Adrenal gland (tissue), 12 donors: ENCODE data around the gene NHERF2. TPM values are rescaled to one million over a fixed set of nuclear protein-coding genes. Genes with fewer than 3 reads are reported as not detected.

Experiments used
- DNase-seq, 7 donors: peaks; one replicate each; pipeline ENCODE4 v3.0.0-alpha.2; 2019 to 2020
- H3K27ac ChIP-seq, 5 donors: fragments of 200-600 bp; sonication (generic) in 4 of 5; 1 replicate in 3 of 5; 2 replicates in 2 of 5; pipeline versions ENCODE4 v1.5.1 to v1.8.0; 2016 to 2020; ENCODE audit warnings: mild to moderate bottlenecking in 1 of 5
- H3K27me3 ChIP-seq: fragments of 200-600 bp; 2 replicates; pipeline ENCODE4 v1.8.0; 2021
- H3K36me3 ChIP-seq, 2 donors: fragments of 200-600 bp; replicated peaks in 1 of 2; 1 replicate in 1 of 2; 2 replicates in 1 of 2; pipeline versions ENCODE4 v1.5.1 to v1.8.0; 2018 to 2022
- H3K4me1 ChIP-seq, 2 donors: fragments of 200-600 bp; replicated peaks in 1 of 2; 1 replicate in 1 of 2; 2 replicates in 1 of 2; pipeline versions ENCODE4 v1.5.1 to v1.8.0; 2018 to 2021
- H3K4me3 ChIP-seq, 4 donors: fragments of 200-600 bp; sonication (generic) in 3 of 4; one replicate each; pipeline ENCODE4 v1.5.1; 2016 to 2018
- H3K9me3 ChIP-seq, 3 donors: fragments of 200-600 bp; sonication (generic) in 1 of 3; replicated peaks in 1 of 3; 1 replicate in 2 of 3; 2 replicates in 1 of 3; pipeline versions ENCODE4 v1.5.1 to v1.8.0; 2016 to 2021
- CTCF ChIP-seq, 6 experiments: fragments of 450-650 bp in 4 of 6; fragments of 200-600 bp in 2 of 6; sonication (generic) in 1 of 6; IDR thresholded peaks; 1 replicate in 5 of 6; 2 replicates in 1 of 6; pipeline versions ENCODE4 v1.5.1 to v1.8.0; 2016 to 2021; ENCODE audit warnings: antibody characterized with exemption in 6 of 6, mild to moderate bottlenecking in 2 of 6, moderate library complexity in 1 of 6
- POLR2A ChIP-seq, 2 donors: fragments of 450-650 bp; IDR thresholded peaks; one replicate each; pipeline ENCODE4 v1.6.1; 2017; ENCODE audit warnings: antibody characterized with exemption in 2 of 2, mild to moderate bottlenecking in 2 of 2, moderate library complexity in 1 of 2
- WGBS, 4 donors: extraction: QIAGEN DNeasy Blood & Tissue Kit in 2 of 4; methylation state at CpG; one replicate each; pipeline versions ENCODE4 v1.1.5 to v1.1.7; 2013 to 2017; 5-methylcytosine and 5-hydroxymethylcytosine counted together
- intact Hi-C, 2 donors: fragments of 100-400 bp; cut with DNase I; formaldehyde crosslinking; loops; one replicate each; pipeline versions ENCODE4 v1.14.1 to v1.15.0; 2022 to 2023
- polyA plus RNA-seq, 3 donors: library from polyadenylated mRNA; stranded (reverse); fragments of 200-250 nt in 2 of 3; fragments of 350-450 nt in 1 of 3; fragmentation: Illumina TruSeq in 1 of 3; extraction: RNeasy Lipid Tissue Mini Kit (QIAGEN cat#74804) in 1 of 3; gene quantifications; one replicate each; pipeline ENCODE4 v1.2.3, GENCODE V29; 2013 to 2014
- total RNA-seq, 9 donors: library from RNA; depleted of rRNA in 4 of 9; stranded (reverse); fragments of >200 nt in 4 of 9; fragments of 120-200 nt in 1 of 9; fragmentation: NEBNext Ultra II Directional in 1 of 9; extraction: Animal tissue kit (Norgen Biotek cat#: 25700) in 1 of 9; gene quantifications; one replicate each; pipeline versions ENCODE4 v1.1.0 to v1.2.4, GENCODE V29; 2013 to 2023
- donor health status: healthy with polysubstance abuse.
- donor health status: Bipolar disorder and iron deficiency.
- donor health status: DM: yes; HTN: yes; CAD: no.
- donor health status: DM: no; HTN: no; CAD: no.
- donor health status: DM: no; HTN: no; CAD: no.
- donor health status: DM: yes; HTN: yes; CAD: no.

The NHERF2 gene
- total and polyA plus RNA-seq, 12 donors: 12.5 to 263 (median 67.7) TPM

GRCh38 chr16:2057438-2057837, 30.7 kb downstream of the NHERF2 start:
- Histone ChIP-seq H3K36me3 (peaks cover 0 to 63% of the 10 kb centered on the region in 2 donors), H3K27ac (no peak overlapping the region), H3K4me3 (no peak overlapping the region), H3K9me3 (no peaks in the 10 kb centered on the region), H3K27me3 (no peaks in the 10 kb centered on the region), H3K4me1 (no peaks in the 10 kb centered on the region)
- no peak for TF ChIP-seq CTCF (IDR thresholded peaks at IDR 0.05)
- no peak for TF ChIP-seq POLR2A (IDR thresholded peaks at IDR 0.05)
- WGBS, 4 donors: 87 to 91% (median 88%) methylated on average over 8 to 10 of the region's 10 CpGs
- no peak for DNase-seq
- intact Hi-C loops: no loop called here

GRCh38 chr16:2058420-2058819, 31.7 kb downstream of the NHERF2 start:
- WGBS, 4 donors: 83 to 95% (median 91%) methylated on average over 5 to 13 of the region's 13 CpGs
- peaks cover 0 to 64% of the 10 kb centered on the region in 2 donors for H3K36me3 ChIP-seq
- TF ChIP-seq CTCF (IDR thresholded peaks at IDR 0.05) (no peak), POLR2A (IDR thresholded peaks at IDR 0.05) (no peak)
- intact Hi-C loops: no loop called here
- H3K27ac ChIP-seq: no peak overlapping the region
- H3K27me3 ChIP-seq: no peaks in the 10 kb centered on the region
- H3K4me1 ChIP-seq: no peaks in the 10 kb centered on the region
- no peak overlapping the region for H3K4me3 ChIP-seq
- H3K9me3 ChIP-seq: no peaks in the 10 kb centered on the region
- no peak for DNase-seq

- H3K27me3 ChIP-seq: no peaks in the 10 kb centered on the region
- DNase-seq: no peak
- WGBS, 4 donors: 90 to 98% (median 95%) methylated on average over 9 to 10 of the region's 10 CpGs
- H3K4me3 ChIP-seq: no peak overlapping the region
- peaks cover 0 to 59% of the 10 kb centered on the region in 2 donors for H3K36me3 ChIP-seq
- H3K4me1 ChIP-seq: no peaks in the 10 kb centered on the region
- H3K9me3 ChIP-seq: no peaks in the 10 kb centered on the region
- TF ChIP-seq CTCF (IDR thresholded peaks at IDR 0.05) (no peak), POLR2A (IDR thresholded peaks at IDR 0.05) (no peak)
- intact Hi-C loops: no loop called here
- no peak overlapping the region for H3K27ac ChIP-seq
Measured at GRCh38 chr16:2058872-2059271, 32.2 kb downstream of the NHERF2 start.

- no peak for TF ChIP-seq POLR2A (IDR thresholded peaks at IDR 0.05)
- no peak for TF ChIP-seq CTCF (IDR thresholded peaks at IDR 0.05)
- Histone ChIP-seq H3K9me3 (no peaks in the 10 kb centered on the region), H3K36me3 (peaks cover 0 to 60% of the 10 kb centered on the region in 2 donors)
Measured at GRCh38 chr16:2060346-2060745, 33.6 kb downstream of the NHERF2 start.

More at GRCh38 chr16:2060346-2060745, 33.6 kb downstream of the NHERF2 start:
- intact Hi-C loops: no loop called here
- Histone ChIP-seq H3K4me1 (no peaks in the 10 kb centered on the region), H3K4me3 (no peak overlapping the region), H3K27ac (no peak overlapping the region), H3K27me3 (no peaks in the 10 kb centered on the region)
- 92 to 100% (median 94%) methylated on average over 6 to 17 of the region's 17 CpGs; no CpG with 5 or more reads in 1 of the 4 donors for WGBS, 4 donors
- DNase-seq: no peak
